IPS-15b (cell line): ENCODE results near the gene ENO1.
"Not testable (repeated sequence)": the region's sequence is repeated elsewhere in the genome, so short reads cannot be mapped to it uniquely, and the experiment has no call there.

Experiments used
- H3K27me3 ChIP-seq: one replicate; pipeline ENCODE4 v1.6.1; 2013; ENCODE audit warnings: low read length; ENCODE audit not compliant: control insufficient read depth, insufficient read depth
- H3K36me3 ChIP-seq: one replicate; pipeline ENCODE4 v1.6.1; 2013; ENCODE audit warnings: low read length; ENCODE audit not compliant: control insufficient read depth, insufficient read depth
- H3K4me1 ChIP-seq: one replicate; pipeline ENCODE4 v1.6.1; 2013; ENCODE audit warnings: mild to moderate bottlenecking, low read length; ENCODE audit not compliant: control insufficient read depth, insufficient read depth
- H3K4me3 ChIP-seq: one replicate; pipeline ENCODE4 v1.5.1; 2013; ENCODE audit warnings: low read depth, low read length
- H3K9ac ChIP-seq: one replicate; pipeline ENCODE4 v1.6.1; 2013; ENCODE audit warnings: low read depth, mild to moderate bottlenecking, low read length
- H3K9me3 ChIP-seq: one replicate; pipeline ENCODE4 v1.6.1; 2013; ENCODE audit warnings: mild to moderate bottlenecking, low read length; ENCODE audit not compliant: control insufficient read depth, insufficient read depth

ENO1 gene

GRCh38 chr1:8878448-8878697, at the start of gene ENO1:
TSS of gene ENO1 (minus strand) at chr1:8878686. CDS start at chr1:8874908, 3,778 bp downstream.
- peak within 1 kb of the TSS; percentile 97 for H3K9ac ChIP-seq
- peaks cover 3% of the 10 kb centered on the region for H3K27me3 ChIP-seq
- no peaks in the 10 kb centered on the region for H3K9me3 ChIP-seq
- H3K36me3 ChIP-seq: peaks cover 28% of the 10 kb centered on the region
- H3K4me3 ChIP-seq: peak within 1 kb of the TSS; percentile 96
- H3K4me1 ChIP-seq: peaks cover 38% of the 10 kb centered on the region

- Histone ChIP-seq H3K9ac (no peak overlapping the region), H3K27me3 (no peaks in the 10 kb centered on the region), H3K4me3 (no peak overlapping the region), H3K4me1 (no peaks in the 10 kb centered on the region), H3K36me3 (no peaks in the 10 kb centered on the region), H3K9me3 (no peaks in the 10 kb centered on the region)
These were observed 48.5 kb upstream of the ENO1 start for GRCh38 chr1:8926707-8927694.

DNA sequence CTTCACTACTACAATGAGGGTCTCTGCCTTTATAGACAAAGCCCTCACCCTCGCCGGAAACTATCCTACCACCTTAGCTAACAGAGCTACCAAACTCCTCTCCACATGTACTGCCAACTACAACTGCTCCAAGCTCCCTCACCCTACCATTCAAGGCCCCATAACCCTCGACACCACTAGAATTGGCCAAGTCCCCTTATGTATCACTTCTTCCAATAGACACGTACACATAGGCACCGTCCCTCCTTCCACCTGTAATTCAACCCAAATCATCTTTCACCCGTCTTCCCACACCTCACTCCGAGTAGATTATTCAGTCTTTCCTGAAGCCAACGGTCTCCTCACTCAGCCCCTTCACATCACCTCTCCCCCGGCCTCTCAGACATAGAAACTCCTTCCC, 47.5 kb upstream of the ENO1 start:
- Histone ChIP-seq H3K4me1 (no peaks in the 10 kb centered on the region), H3K9me3 (no peaks in the 10 kb centered on the region), H3K36me3 (no peaks in the 10 kb centered on the region), H3K4me3 (no peak overlapping the region), H3K9ac (no peak overlapping the region), H3K27me3 (no peaks in the 10 kb centered on the region)

DNA sequence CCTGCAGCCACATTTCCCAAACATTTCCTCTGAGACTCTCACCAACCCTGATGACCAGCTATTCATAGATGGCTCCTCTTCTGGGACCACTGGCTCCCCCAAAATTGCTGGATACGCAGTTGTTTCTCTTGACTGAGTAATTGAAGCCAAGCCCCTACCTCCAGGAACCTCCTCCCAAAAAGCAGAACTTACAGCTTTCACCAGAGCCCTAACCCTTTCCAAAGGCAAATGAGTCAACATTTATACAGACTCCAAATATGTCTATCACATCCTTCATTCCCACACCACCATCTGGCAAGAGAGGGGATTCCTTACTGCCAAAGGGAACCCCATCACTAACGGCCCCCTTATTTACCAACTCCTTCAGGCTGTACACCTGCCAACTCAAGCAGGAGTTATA, 46.9 kb upstream of the ENO1 start:
- Histone ChIP-seq H3K4me1 (no peaks in the 10 kb centered on the region), H3K9ac (no peak overlapping the region), H3K36me3 (no peaks in the 10 kb centered on the region), H3K9me3 (no peaks in the 10 kb centered on the region), H3K27me3 (no peaks in the 10 kb centered on the region), H3K4me3 (no peak overlapping the region)

- H3K4me3 ChIP-seq: no peak overlapping the region
- no peaks in the 10 kb centered on the region for H3K27me3 ChIP-seq
These were observed 44.5 kb upstream of the ENO1 start for GRCh38 chr1:8922962-8923361.

DNA sequence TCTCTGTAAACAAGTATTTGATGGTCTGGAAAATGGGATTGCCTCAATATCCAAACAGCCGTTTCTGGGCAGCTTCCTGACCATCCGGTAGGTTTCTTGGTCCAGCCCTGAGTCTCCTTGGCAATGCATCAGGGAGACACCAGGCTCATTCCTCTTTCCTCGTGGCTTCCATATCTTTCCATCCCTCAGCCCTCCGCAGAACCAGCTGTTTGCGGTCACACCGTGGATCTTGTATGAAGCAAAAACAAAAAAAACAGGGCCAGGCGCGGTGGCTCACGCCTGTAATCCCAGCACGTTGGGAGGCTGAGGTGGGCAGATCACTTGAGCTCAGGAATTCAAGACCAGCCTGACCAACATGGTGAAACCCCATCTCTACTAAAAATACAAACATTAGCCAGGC, 39.0 kb upstream of the ENO1 start:
- not testable (repeated sequence) for H3K9ac ChIP-seq, H3K9me3 ChIP-seq, H3K36me3 ChIP-seq, H3K4me3 ChIP-seq, H3K27me3 ChIP-seq
- peaks cover 16% of the 10 kb centered on the region for H3K4me1 ChIP-seq

More at GRCh38 chr1:8922962-8923361, 44.5 kb upstream of the ENO1 start:
- Histone ChIP-seq H3K4me1 (no peaks in the 10 kb centered on the region), H3K9ac (no peak overlapping the region), H3K9me3 (no peaks in the 10 kb centered on the region), H3K36me3 (no peaks in the 10 kb centered on the region)

- Histone ChIP-seq H3K4me3 (no peak overlapping the region), H3K9me3 (no peaks in the 10 kb centered on the region), H3K36me3 (no peaks in the 10 kb centered on the region), H3K27me3 (no peaks in the 10 kb centered on the region), H3K9ac (no peak overlapping the region), H3K4me1 (peaks cover 16% of the 10 kb centered on the region)
These were observed 37.0 kb upstream of the ENO1 start for GRCh38 chr1:8915446-8915845.

GRCh38 chr1:8914466-8914865, 36.0 kb upstream of the ENO1 start:
- Histone ChIP-seq H3K9me3 (no peaks in the 10 kb centered on the region), H3K4me1 (peaks cover 16% of the 10 kb centered on the region), H3K36me3 (no peaks in the 10 kb centered on the region), H3K27me3 (no peaks in the 10 kb centered on the region), H3K9ac (no peak overlapping the region), H3K4me3 (no peak overlapping the region)

GRCh38 chr1:8913457-8913856, 35.0 kb upstream of the ENO1 start:
- H3K4me3 ChIP-seq: no peak overlapping the region
- peaks cover 16% of the 10 kb centered on the region for H3K4me1 ChIP-seq

DNA sequence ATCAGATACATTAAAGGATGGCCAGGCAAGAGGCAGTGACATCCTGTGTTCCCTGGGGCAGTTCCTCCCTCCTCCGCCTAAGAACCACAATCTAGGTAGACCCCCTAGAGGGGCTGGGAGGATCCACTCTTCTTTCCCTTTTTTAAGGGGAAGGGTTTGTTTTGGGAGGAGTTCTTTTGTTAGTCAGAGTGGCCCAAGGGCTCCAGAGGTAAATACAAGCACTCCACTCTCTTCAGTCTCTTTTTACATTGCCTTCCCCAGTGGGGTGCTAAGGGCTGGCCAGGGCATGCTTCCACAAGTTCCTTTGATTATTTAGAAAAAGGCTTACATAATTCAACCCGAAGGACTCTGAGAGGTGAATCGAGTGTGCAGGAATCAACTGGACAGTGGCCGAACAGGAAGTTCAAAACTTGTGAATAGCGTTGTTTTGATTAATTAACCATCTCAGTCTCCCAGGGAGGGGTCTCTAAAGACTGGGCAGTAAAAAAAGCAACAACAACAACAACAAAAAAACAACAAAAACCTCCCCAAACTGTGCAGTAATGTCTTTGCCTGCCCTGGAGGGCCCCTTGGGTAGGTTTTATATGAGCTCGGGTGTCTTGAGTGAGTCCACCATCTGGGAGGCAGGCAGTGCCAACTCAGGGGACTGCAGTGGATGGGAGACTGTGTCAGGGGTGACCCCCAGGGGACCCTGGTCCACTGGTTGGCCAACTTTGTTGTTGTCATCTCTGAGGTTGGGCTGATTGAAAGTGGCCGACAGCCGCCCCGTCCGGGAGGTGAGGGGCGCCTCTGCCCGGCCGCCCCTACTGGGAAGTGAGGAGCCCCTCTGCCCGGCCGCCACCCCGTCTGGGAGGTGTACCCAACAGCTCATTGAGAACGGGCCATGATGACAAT, 33.2 kb upstream of the ENO1 start:
- H3K36me3 ChIP-seq: no peaks in the 10 kb centered on the region
- no peak overlapping the region for H3K9ac ChIP-seq
- H3K4me3 ChIP-seq: no peak overlapping the region
- no peaks in the 10 kb centered on the region for H3K27me3 ChIP-seq
- peaks cover 18% of the 10 kb centered on the region for H3K4me1 ChIP-seq
- no peaks in the 10 kb centered on the region for H3K9me3 ChIP-seq

More at GRCh38 chr1:8913457-8913856, 35.0 kb upstream of the ENO1 start:
- H3K36me3 ChIP-seq: no peaks in the 10 kb centered on the region
- H3K9me3 ChIP-seq: no peaks in the 10 kb centered on the region
- no peaks in the 10 kb centered on the region for H3K27me3 ChIP-seq
- H3K9ac ChIP-seq: no peak overlapping the region

DNA sequence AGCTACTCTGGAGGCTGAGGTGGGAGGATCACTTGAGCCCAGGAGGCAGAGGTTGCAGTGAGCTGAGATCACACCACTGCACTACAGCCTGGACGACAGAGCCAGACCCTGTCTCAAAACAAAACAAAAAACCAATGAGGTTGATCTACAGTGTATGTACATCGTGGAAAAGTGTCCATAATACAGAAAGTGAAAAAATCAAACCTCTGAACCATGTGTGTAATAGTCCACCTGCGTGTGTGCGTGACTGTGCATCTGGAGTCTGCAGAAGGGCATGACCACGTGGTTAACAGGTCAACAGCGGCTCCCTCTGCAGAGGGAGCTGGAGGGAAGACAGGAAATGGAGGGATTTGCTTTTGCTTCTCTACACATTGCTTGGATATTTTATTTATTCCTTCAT, 32.4 kb upstream of the ENO1 start:
- Histone ChIP-seq H3K9me3 (no peaks in the 10 kb centered on the region), H3K27me3 (no peaks in the 10 kb centered on the region), H3K4me3 (no peak overlapping the region), H3K9ac (no peak overlapping the region), H3K4me1 (peaks cover 17% of the 10 kb centered on the region), H3K36me3 (no peaks in the 10 kb centered on the region)
